HUDEP-2 (cell line): ENCODE measurements around the gene ACBD3.

Experiments
- DNase-seq, 76 experiments: peaks; one replicate each; lab custom pipeline; 2025; ENCODE audit not compliant: unreplicated experiment in 76 of 76; lab: John Stamatoyannopoulos, UW

ACBD3 gene

DNA sequence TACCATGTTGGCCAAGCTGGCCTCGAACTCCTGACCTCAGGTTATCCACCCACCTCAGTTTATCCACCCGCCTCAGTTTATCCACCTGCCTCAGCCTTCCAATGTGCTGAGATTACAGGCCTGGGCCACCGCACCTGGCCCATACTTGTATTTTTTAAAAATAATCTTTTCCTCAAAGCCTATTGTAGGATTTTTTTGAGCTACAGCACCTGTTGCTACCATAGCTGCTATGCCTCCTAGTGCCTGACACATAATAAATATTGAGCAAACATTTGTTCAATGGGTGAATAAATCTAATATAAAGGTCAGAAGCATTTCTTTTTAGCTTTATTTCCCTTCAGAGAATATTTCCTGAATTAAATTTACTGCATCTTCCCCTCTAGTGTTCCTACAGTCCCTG, 15.7 kb upstream of the ACBD3 start:
- DNase-seq = no peak

- DNase-seq = peak in 9 of 76 experiments; percentile 4 to 37 (median 9)
Observed at GRCh38 chr1:226201029-226201593, 14.6 kb upstream of the ACBD3 start.

- no peak for DNase-seq
Observed at GRCh38 chr1:226199971-226200370, 13.4 kb upstream of the ACBD3 start.

DNA sequence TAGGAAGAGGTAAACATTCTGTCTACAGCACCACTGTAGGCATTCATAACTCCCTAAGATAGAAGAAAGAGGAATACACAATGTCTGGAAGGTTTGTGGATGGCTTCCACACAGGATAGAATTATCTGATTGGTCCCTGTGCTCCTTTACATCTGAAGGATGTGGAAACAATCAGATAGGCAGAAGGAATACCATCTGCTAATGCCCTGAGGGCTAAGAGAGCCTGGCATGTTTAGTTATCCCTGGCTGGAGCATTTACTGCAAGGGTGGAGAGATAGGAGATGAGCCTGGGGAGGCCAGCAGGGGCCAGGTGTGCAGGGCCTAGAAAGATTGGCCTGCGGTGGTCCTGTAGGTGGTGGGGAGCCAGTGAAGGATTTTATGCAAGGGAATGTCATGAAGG, 8.6 kb upstream of the ACBD3 start:
- DNase-seq = no peak

DNA sequence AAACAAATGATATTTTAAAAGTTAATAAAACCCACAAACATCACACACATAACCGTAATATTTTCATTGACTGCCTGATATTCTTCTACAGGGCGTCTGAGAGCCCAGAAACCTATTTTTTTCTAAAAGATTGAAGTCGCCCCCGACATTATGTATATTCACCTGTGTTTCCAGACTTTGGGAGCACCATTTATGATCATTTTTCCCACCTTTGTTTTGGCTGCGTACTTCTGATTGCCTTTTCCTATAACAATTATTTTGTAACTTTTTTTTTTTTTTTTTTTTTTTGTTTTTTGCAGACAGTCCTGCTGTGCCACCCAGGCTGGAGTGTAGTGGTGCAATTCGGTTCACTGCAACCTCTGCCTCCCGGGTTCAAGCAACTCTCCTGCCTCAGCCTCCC, 839 bp upstream of the ACBD3 start:
- no peak for DNase-seq

DNA sequence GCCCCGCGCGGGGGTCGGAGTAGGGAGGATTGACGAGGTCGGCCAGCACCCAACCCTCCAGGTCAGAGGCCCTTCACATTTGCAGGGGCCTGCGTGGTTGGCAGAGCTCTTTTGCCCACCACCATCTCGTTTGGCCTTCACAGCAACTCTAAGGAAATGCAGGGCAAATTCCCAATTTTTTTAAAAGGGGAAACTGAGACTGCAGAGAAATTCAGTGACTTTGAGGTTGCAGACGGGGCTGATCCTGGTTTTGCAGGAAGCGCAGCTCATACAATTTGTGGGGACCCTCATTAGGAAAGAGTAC, 430 bp upstream of the ACBD3 start:
- DNase-seq = no peak

- peak in 3 of 76 experiments; percentile 6 to 24 (median 7) for DNase-seq
Observed at GRCh38 chr1:226185141-226186036, 1.2 kb downstream of the ACBD3 start.

GRCh38 chr1:226181996-226182714, 4.4 kb downstream of the ACBD3 start:
- DNase-seq = peak in 56 of 76 experiments; percentile 1 to 69 (median 30)

DNA sequence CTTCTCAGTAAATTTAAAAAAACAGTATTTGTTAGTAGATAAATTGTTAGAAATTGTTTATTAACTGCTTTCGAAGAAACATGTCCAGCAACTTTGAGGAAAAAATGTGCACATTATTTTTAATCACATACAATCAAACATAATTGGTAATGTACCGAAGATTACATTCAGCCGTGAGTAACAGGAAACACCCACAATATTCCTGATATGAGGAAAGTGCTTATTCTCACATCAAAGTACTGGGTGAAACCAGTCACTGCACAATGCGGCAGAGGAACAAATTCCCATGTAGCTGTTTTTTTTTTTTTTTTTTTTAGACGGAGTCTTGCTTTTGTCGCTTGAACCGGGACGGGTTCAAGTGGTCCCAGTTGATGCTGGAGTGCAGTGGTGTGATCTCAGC, 9.7 kb downstream of the ACBD3 start:
- no peak for DNase-seq

GRCh38 chr1:226172589-226172988, 14.0 kb downstream of the ACBD3 start:
- DNase-seq = no peak

DNA sequence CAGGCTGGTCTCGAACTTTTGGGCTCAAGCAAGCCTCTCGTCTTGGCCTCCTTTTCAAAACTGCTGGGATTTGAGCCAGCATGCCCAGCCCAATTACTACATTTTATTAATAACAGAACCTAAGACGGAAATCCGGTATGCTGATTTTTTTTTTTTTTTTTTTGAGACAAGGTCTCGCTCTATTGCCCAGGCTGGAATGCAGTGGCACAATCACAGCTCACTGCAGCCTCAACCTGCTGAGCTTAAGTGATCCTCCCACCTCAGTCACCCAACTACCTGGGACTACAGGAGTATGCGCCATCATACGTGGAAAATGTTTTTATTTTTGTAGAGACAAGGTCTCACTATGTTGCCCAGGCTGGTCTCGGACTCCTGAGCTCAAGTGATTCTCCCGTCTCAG, 20.2 kb downstream of the ACBD3 start:
- no peak for DNase-seq

DNA sequence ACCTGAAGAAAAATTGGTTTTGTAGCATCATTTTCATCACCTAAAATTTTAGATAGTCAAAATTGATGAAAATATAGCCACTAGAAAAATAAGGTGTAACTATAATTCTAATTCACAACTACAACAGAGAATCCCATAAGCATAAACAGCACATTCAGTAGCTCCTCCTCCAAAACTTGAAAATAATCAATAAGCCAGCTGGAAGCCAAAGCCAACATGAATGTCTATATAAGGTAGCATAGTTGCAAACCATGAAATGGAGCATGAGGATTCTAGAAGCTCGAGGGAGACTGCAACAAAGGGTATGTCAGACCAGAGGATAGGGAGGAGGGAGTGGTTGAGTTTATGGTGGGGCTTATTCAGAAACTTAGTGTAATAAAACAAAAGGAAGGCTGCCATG, 22.4 kb downstream of the ACBD3 start:
- no peak for DNase-seq

- DNase-seq = no peak
Observed at GRCh38 chr1:226162898-226163297, 23.6 kb downstream of the ACBD3 start.

GRCh38 chr1:226158983-226159382, 27.6 kb downstream of the ACBD3 start:
- DNase-seq = no peak

GRCh38 chr1:226158457-226158856, 28.1 kb downstream of the ACBD3 start:
- no peak for DNase-seq

- no peak for DNase-seq
Observed at GRCh38 chr1:226157761-226158316, 28.7 kb downstream of the ACBD3 start.

GRCh38 chr1:226154593-226154992, 31.9 kb downstream of the ACBD3 start:
- DNase-seq = no peak

GRCh38 chr1:226149806-226150205, 36.7 kb downstream of the ACBD3 start:
- DNase-seq = no peak

- DNase-seq = no peak
Observed at GRCh38 chr1:226148121-226148648, 38.4 kb downstream of the ACBD3 start.

- no peak for DNase-seq
Observed at GRCh38 chr1:226144045-226144444, 42.5 kb downstream of the ACBD3 start.

GRCh38 chr1:226135709-226136108, 50.8 kb downstream of the ACBD3 start:
- no peak for DNase-seq
